ENCODE data around the gene RPLP2.

The RPLP2 gene

DNA sequence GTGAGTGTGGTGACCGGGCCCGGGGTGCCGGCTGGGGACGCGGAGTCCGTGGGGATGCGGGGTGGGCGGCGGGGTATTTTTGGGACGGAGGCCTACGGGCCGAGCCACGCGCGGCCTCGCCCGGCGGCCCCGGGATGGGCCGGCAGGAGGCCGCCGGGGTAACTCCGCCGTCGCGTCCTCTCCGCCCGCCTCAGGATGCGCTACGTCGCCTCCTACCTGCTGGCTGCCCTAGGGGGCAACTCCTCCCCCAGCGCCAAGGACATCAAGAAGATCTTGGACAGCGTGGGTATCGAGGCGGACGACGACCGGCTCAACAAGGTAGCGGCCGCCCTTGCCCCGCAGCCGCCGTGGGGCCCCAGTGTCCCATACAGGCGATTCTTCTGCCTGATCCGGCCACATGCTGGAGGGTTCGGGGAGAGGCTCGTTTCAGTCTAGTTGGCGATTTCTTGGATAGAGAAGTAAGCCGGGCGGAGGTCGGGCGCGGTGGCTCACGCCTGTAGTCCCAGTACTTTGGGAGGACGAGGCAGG, 337 bp downstream of the RPLP2 start:
- peak; percentile 33 for DNase-seq

DNA sequence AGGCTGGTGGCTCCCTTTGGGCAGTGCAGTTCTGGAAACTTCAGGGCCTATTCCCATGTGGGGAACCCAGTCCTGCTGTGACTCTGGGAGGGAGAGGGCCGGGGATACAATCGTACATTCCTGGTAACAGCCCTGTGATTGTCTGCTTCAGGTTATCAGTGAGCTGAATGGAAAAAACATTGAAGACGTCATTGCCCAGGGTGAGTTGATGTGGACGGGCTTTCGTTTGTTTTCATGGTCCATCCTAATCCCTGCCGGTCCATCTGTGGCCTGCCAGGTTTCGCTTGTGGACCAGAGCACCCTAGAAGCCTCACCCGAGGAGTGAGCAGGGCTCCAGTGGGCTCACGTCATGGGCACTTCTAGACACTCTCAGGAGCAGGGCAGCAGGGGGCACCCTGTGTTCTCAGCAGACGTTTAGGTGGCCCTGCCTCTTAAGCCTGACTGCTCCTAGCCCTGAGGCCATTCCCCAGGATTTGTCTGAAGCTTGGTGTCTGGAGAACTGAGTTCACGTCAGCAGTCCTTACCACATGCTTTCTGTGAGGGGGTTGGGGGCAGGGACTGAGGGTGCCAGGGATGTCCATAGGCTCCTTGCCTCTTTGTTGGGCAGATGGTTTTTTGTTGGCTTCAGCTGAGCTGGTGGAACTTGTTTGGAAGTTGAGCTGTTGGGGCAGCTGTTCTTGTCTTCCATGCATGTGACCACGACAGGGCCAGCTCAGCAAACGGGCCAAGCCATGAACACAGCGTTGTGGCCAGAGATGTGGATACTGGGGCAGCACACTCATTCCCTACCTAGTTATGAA, 1.9 kb downstream of the RPLP2 start:
- peak; percentile 69 for DNase-seq

DNA sequence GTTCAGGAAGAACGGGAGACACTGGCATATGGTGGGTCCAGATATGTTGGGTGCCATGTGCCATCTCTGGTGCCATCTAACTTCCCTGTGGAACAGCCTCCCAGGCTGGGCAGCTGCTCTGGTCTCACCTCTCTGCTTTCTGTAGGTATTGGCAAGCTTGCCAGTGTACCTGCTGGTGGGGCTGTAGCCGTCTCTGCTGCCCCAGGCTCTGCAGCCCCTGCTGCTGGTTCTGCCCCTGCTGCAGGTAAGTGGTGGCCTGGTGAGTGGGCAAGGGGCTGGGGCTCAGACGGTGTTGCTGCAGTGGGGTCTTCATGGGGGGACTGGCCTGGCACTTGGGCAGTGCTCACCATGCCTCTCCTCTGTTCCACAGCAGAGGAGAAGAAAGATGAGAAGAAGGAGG, 2.6 kb downstream of the RPLP2 start:
- DNase-seq: no peak

DNA sequence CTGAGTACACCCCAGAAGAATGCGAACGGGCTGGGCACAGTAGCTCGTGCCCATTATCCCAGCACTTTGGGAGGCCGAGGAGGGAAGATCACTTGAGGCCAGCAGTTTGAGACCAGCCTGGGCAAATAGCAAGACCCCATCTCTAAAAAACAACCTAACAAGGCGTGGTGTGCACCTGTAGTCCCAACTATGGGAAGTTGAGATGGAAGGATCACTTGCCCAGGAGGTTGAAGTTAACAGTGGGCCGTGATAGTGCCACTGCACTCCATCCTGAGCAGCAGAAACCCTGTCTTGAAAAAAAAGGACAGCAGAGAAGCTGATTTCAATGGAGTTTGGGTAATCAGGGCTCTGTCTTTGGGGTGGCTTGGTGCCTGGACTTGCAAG, 3.3 kb downstream of the RPLP2 start:
- no peak for DNase-seq

DNA sequence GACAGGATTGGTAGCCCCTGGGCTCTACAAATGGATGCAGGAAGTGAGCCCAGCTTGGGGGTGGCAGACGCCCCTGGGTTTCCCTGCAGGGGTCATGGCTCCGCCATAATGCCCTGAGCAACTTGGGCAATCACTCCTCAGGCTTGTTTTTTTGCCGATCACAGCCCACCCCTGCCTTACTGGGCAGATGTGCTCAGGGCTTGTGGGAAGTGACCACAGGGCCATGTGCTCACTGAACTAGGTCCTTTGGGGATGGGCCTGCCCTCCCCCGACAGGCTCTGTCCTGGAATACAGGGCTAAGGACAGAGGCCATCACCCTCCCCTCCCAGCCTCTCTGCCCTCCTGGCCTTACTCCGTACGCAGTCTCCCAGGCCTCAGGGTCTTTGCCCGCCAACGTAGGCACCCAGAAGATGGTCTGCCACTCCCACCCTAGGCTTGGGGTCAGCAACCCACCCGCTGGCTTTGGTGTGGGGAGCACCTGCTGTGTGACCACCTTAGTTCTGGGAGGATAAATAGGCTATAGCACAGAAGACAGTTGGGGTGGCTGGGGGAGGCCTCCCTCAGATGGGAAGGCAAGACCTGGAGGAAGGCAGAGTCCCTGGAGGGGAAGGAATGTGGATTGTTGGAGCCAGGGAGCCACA, 3.8 kb downstream of the RPLP2 start:
- DNase-seq: no peak

DNA sequence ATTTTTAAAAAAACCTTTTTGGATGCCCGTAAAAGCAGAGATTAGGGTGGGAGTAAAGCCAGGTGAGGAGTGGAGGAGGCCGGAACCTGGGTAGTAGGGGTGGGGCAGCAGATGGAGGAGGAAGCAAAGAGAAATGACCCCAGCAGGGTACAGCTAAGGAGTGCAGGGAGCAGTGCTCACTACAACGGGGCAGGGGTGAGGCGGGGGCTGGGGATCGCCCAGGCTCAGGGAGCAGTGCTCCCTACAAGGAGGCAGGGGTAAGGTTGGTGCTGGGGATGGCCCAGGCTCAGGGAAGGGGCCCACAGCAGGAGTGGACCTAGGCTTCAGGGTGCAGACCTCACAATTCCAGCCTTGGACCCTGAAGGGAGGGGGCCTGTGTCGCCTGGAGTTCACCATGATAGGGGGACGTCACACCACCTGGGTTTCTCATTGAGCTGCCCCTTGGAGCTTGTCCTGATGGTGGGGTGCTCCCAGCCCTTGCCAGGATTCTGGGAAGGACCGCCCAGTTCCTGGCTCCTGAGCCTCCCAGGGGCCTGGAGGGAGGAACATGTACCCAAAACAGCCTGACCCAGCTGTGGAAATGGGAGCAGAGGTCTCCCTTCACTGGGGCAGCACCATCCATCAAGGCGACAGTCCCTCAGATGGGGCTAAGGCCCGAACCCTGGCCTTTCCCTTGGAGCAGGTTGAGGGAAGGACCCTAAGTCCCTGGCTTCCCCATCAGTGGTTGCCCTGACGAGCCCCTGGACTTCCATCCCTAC, 6.1 kb downstream of the RPLP2 start:
- DNase-seq: no peak

DNA sequence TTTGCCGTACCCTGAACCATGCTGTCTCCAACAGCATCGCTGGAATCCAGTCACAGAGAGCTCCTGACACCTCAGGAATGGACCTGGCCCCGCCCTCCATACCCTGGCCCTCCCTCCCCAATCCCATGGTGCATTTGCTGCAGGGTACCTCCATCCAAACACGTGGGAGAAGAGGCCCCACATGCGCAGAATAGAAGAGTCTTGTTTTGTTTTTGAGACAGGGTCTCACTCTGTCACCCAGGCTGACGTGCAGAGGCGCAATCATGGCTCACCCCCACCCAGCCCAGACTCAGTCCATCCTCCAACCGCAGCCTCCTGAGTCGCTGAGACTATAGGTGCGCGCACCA, 6.6 kb downstream of the RPLP2 start:
- no peak for DNase-seq

DNA sequence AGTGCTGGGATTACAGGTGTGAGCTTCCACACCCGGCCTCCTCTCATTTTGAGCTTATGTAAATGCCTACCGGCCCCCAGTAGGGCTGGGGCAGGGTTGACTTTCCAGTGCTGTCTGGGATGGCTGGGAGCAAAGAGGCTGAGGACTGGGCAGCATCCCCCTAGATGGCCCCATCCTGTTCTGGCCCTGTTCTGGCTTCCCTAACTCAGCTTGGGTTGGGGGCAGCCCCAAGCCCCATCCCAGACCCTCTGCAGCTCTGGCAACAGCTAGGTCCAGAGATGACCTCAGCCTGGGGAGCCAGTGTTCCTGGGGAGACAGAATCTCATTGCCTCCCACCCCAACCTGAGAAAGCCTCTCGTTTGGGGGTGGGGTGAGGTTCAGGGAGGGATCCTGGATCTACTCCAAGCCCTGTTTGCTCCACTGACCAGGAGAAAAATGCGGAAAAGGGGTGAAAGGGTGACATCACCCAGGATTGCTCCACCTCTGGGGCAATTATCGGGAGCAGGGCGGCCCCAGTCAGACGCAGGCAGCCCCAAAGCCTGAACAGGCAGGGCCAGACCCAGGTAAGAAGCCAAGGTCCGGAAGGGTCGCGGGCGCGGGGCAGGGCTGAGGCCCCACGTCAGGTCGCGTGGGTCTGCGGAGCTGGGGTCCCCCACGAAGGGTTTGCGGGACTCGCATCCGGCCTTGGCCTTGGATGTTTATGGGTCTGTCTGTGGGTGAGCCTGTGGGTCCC, 8.8 kb downstream of the RPLP2 start, which contains the start of gene PNPLA2:
Gene PNPLA2 (plus strand): TSS at position 519 of the 733 bp plus-strand sequence. CDS start 805 bp downstream, outside the sequence.
- DNase-seq: no peak

DNA sequence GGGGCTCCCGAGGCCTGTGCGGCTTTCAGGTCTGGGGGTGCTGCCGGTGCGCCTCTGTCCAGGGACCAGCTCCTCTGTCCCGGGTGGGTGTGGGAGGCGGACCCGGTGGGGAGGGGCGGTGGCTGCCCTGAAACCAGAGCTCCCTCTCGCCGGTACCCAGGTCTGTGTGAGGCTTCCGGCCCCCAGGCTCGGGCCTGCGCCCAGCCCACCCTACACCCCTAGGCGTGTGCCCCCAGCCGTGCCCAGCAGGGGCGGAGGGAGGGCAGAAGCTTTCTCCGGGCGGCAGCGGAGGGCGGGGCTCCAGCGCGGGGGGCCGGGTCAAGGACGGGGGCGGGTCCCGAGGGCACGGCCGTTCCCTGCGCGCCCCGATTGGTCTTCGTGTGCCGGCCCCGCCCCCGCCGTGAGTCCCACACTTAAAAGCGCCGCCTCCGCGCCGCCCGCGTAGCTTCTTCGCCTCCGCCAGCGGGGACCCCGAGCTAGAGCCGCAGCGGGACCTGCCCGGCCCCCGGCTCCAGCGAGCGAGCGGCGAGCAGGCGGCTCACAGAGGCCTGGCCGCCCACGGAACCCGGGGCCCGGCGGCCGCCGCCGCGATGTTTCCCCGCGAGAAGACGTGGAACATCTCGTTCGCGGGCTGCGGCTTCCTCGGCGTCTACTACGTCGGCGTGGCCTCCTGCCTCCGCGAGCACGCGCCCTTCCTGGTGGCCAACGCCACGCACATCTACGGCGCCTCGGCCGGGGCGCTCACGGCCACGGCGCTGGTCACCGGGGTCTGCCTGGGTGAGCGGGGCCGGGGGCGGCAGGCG, 9.6 kb downstream of the RPLP2 start:
- DNase-seq: peak; percentile 97

DNA sequence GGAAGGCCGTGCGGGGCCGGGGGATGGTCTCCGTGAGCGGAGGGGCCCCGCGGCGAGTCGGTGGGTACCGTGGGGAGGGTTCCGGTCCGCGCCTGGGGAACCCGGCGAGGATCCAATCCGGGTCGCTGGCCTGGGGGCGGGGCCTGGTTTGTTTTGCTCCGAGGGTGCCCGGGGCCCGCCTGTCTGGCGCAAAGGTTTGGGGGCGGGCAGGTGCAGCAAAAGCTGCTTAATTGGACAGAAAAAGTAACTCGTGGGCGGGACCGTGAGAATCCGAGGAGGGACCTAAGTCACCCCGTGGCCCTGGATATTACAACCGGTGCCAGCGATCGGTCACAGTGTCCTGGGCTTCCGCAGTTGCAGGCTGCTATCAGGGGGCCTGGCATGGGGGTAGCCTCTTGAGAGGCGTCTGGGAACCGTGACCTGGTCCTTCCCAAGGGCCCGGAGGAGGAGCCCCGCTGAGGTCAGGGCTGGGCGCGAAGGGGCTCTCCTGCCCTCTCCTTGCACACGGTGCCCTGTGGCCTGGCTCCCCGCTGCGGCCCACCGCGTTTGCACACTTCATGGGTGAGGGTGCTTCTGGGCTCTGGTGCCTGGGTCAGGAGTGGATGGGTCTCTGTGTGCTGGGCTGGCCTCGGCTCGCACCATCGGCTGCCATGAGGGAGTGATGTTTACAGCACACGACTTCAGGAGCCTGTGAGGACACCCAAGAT, 10.3 kb downstream of the RPLP2 start:
- peak; percentile 99 for DNase-seq

DNA sequence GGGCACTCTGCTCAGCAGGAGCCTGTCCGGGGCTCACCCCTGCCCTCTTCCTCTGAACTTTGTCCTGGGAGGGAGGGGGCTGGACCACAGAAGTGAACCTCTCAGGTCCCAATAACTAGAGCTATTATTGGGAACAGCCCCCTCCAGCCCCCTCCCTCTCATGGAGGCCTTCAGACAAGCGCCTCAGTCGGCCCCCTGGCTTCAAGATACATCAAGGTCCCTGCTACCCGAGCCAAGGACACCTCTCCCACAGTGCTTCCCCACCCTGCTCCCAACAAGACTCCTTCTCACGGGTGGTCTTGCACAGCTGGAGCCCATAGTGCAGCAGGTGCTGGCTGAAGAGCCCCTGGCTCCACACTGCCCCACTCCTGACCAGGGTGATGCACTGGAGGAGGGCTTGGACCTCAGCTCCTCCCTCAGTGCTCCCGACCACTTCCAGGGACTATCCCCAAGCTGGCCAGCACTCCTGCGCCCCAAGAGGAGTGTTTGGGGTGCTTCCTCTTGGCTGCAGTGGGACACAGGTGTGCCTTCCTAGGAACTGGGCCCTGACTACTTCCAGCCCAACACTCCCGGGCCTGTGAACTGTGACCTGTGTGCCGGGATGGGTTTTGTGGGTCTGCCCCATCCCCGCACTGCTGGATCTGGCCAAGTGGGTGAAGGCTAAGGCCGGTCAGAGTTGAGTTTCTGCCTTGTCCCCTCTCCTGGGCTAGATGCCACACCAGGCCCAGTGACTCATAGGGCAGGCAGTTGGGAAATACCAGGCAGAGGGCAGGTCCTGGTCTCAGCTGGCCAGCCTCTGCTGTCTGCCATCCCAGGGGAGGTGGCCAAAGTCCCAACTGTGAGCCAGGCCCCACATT, 11.1 kb downstream of the RPLP2 start:
- DNase-seq: no peak

DNA sequence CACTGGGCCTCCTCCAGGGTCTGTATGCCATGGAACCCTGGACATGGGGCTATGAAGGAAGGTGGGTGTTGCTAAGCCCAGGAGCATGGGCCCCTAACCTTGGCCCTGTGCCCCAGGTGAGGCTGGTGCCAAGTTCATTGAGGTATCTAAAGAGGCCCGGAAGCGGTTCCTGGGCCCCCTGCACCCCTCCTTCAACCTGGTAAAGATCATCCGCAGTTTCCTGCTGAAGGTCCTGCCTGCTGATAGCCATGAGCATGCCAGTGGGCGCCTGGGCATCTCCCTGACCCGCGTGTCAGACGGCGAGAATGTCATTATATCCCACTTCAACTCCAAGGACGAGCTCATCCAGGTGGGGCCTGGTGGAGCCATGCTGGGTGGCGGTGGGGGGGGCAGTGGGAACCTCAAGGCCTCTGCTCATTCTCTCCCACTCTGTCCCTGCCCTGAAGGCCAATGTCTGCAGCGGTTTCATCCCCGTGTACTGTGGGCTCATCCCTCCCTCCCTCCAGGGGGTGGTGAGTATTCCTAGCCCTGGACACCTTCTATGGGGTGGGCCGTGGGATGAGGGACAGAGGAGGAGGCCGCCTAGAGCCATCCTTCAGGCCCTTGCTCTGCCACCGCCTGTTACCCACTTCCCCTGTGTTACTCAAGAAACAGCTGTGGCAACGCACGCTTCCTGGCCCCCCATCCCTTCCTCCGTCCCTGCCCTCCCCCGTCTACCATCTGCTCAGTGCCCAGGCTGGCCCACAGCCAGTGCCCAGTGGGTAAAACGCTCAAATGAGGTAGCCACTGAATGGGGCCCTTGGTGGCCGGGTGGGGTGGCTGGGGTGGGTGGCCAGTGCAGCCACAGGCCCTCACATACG, 12.0 kb downstream of the RPLP2 start:
- DNase-seq: peak; percentile 79

DNA sequence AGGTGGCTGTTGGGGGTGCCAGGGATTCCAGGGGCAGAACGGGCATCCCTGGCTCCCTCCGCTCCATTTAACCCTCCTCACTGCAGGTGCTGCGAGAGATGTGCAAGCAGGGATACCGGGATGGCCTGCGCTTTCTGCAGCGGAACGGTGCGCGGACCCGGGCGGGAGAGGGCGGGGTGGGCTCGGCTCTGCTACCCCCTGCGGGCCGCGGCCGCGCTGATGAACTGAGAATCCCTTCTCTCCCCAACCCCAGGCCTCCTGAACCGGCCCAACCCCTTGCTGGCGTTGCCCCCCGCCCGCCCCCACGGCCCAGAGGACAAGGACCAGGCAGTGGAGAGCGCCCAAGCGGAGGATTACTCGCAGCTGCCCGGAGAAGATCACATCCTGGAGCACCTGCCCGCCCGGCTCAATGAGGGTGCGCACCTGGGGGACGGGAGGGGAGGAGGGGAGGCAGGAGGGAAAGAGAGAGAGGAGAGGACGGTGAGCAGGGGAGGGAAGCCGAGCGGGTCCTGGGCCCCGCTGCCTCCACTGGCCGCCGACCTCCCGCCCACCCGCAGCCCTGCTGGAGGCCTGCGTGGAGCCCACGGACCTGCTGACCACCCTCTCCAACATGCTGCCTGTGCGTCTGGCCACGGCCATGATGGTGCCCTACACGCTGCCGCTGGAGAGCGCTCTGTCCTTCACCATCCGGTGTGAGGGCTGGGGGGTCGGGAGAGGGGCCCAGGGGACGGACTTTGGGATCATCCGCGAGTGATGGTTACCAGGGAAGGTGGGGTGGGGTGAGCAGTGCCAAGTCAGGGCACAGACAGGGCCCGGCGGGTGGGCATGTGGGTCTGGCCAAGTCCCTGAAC, 13.9 kb downstream of the RPLP2 start:
- no peak for DNase-seq

DNA sequence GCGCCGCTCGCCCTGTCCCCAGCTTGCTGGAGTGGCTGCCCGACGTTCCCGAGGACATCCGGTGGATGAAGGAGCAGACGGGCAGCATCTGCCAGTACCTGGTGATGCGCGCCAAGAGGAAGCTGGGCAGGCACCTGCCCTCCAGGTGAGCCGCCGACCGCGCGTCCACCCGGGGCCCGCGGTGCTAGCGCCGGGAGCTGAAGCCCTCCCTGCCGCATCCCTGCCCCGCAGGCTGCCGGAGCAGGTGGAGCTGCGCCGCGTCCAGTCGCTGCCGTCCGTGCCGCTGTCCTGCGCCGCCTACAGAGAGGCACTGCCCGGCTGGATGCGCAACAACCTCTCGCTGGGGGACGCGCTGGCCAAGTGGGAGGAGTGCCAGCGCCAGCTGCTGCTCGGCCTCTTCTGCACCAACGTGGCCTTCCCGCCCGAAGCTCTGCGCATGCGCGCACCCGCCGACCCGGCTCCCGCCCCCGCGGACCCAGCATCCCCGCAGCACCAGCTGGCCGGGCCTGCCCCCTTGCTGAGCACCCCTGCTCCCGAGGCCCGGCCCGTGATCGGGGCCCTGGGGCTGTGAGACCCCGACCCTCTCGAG, 14.6 kb downstream of the RPLP2 start:
- DNase-seq: no peak

DNA sequence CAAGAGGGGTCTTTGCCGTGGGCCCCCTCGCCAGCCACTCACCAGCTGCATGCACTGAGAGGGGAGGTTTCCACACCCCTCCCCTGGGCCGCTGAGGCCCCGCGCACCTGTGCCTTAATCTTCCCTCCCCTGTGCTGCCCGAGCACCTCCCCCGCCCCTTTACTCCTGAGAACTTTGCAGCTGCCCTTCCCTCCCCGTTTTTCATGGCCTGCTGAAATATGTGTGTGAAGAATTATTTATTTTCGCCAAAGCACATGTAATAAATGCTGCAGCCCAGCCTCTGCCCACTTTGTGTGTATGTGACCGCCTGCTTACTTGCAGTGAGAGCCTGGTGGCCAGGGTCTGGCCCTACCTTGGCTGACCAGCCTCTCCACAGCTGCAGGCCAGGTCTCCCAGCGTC, 15.2 kb downstream of the RPLP2 start:
- no peak for DNase-seq

DNA sequence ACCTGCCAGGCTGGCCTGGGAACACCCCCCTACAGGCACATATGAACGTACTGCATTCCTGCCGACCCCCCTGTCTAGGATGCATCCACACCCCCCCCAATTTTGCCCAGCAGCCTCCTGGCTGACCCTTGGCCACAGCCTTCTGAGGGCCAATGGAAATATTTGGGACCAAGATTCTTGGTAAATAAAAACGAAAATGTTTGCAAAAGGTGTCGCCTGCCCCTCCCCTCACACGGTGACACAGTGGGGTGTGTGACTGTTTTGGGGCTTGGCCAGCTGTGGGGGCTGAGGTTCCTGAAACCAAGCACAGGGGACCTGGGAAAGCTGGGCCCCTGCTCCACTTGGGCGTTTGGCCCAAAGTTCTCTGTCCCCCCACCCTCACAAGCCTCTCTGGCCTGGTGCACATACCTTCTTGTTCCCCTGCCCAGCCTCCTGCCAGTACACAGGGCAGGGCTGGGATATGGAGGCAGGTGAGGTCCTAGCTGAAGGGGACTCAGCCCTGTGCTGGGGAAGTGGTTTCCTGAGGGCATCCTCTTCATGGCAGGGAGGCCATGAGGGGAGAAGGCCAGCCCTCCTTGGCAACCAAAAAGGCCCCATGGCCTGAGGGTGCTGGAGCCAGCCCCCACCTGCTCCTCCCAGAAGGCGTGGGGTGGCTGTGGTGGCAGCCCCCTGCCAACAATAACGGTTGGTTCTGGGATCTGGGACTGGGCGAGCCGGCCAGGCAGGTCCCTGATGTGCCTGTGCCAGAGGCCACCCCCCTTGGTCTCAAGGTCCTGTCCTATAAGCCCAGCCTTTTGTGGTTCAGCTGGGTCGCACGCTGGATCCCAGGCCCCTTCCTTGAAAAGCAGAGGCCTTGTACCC, 15.8 kb downstream of the RPLP2 start:
- no peak for DNase-seq

DNA sequence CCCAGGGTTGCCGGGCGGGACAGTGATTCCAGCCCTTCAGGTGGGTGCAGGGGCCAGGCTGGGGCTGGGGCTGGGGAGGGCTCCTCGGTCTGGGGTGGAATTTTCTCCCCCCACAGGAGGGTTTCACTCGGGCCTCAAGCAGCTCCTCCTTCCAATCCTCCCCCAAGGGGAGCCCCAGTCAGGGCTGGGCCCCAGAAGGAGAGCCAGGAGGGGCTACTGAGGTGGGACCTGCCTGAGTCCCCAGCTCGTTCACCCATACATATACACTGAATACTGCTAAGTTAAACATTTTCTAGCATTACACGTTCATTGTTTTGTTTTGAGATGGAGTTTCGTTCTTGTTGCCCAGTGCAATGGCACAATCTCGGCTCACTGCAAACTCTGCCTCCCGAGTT, 16.5 kb downstream of the RPLP2 start:
- no peak for DNase-seq
